GM12878 (cell line): Measurements from ENCODE around the gene HYAL1. TPM values are rescaled to one million over a fixed set of nuclear protein-coding genes. Genes with fewer than 3 reads are reported as not detected.

Experiments used
- ATAC-seq: fragments of 200-7000 bp; cut with Tn5 transposase; 3 replicates; pipeline ENCODE4 v1.9.1; 2020; ENCODE audit warnings: mild to moderate bottlenecking, moderate library complexity
- BruUV-seq: library from RNA; stranded (reverse); fragments of 400-500 nt; replicated peaks from 2 replicates; lab custom pipeline; 2021; lab: Mats Ljungman, UMichigan
- CTCF ChIA-PET: fragments of 300-600 bp; sonication (Branson Sonifier 250); formaldehyde crosslinking; extraction: SDS; loops from one replicate; lab custom pipeline; 2021; ENCODE audit warnings: inconsistent platforms; lab: Yijun Ruan, JAX
- POLR2A ChIA-PET: fragments of 350-600 bp; formaldehyde crosslinking; extraction: SDS; loops from one replicate; lab custom pipeline; 2021; ENCODE audit warnings: inconsistent platforms; lab: Charles Lee
- RAD21 ChIA-PET: fragments of 300-600 bp; sonication (Branson Sonifier 250); formaldehyde crosslinking; loops from one replicate; lab custom pipeline; 2023; ENCODE audit warnings: antibody characterized with exemption; ENCODE audit not compliant: unreplicated experiment; lab: Charles Lee
- SMC1A ChIA-PET: fragments of 300-600 bp; sonication (Branson Sonifier 250); formaldehyde crosslinking; loops from one replicate; lab custom pipeline; 2023; ENCODE audit not compliant: unreplicated experiment, uncharacterized antibody; lab: Charles Lee
- DNase-seq: peaks from one replicate; pipeline ENCODE4 v3.0.0-alpha.2; 2011; ENCODE audit warnings: low read depth, low spot score
- FAIRE-seq: peaks from 3 replicates; lab custom pipeline; 2011; peaks lifted over from hg19 to GRCh38; lab: Jason Lieb, UNC
- H2AFZ ChIP-seq: 2 replicates; pipeline ENCODE4 v1.6.0; 2011; ENCODE audit warnings: low read depth, low read length, control low read depth; ENCODE audit not compliant: control insufficient read depth
- H3K27ac ChIP-seq: 2 replicates; pipeline ENCODE4 v1.5.1; 2011; ENCODE audit warnings: control low read depth; ENCODE audit not compliant: control insufficient read depth, insufficient read depth
- H3K27me3 ChIP-seq, 2 experiments: replicated peaks in 1 of 2; 2 replicates each; pipeline versions ENCODE4 v1.6.0 to v1.6.1; 2011; ENCODE audit warnings: low read length in 1 of 2; ENCODE audit not compliant: control insufficient read depth in 2 of 2, insufficient read depth in 2 of 2
- H3K36me3 ChIP-seq, 2 experiments: 2 replicates each; pipeline ENCODE4 v1.5.1; 2011; ENCODE audit warnings: low read length in 1 of 2; ENCODE audit not compliant: control insufficient read depth in 2 of 2, insufficient read depth in 2 of 2
- H3K4me1 ChIP-seq: 2 replicates; pipeline ENCODE4 v1.6.1; 2011; ENCODE audit warnings: mild to moderate bottlenecking, low read length, moderate library complexity, mixed read lengths; ENCODE audit not compliant: control insufficient read depth, insufficient read depth
- H3K4me2 ChIP-seq: 2 replicates; pipeline ENCODE4 v1.6.0; 2011; ENCODE audit warnings: control low read depth; ENCODE audit not compliant: control insufficient read depth, insufficient read depth
- H3K4me3 ChIP-seq: fragments of 200-600 bp; sonication (generic); 2 replicates; pipeline ENCODE4 v1.5.1; 2016
- H3K79me2 ChIP-seq: 2 replicates; pipeline ENCODE4 v1.6.0; 2011; ENCODE audit warnings: low read length; ENCODE audit not compliant: control insufficient read depth, insufficient read depth
- H3K9ac ChIP-seq: 2 replicates; pipeline ENCODE4 v1.8.0; 2011; ENCODE audit warnings: low read length, control low read depth, mixed read lengths; ENCODE audit not compliant: control insufficient read depth, insufficient read depth
- H3K9me3 ChIP-seq: replicated peaks from 3 replicates; pipeline ENCODE4 v1.5.1; 2011; ENCODE audit warnings: mild to moderate bottlenecking, low read length; ENCODE audit not compliant: control insufficient read depth, insufficient read depth
- H4K20me1 ChIP-seq: 2 replicates; pipeline ENCODE4 v1.6.0; 2011; ENCODE audit not compliant: control insufficient read depth, insufficient read depth
- EED ChIP-seq: sonication (generic); IDR thresholded peaks from 2 replicates; pipeline ENCODE4 v1.6.1; 2016; ENCODE audit warnings: antibody characterized with exemption, low read depth
- NFYA ChIP-seq: IDR thresholded peaks from 2 replicates; pipeline ENCODE4 v1.6.1; 2011; ENCODE audit warnings: low read depth, mild to moderate bottlenecking, low read length, improper control_type of control experiment, borderline replicate concordance
- SUZ12 ChIP-seq: fragments of 200-600 bp; sonication (generic); IDR thresholded peaks from one replicate; pipeline ENCODE4 v1.6.1; 2018; ENCODE audit warnings: antibody characterized with exemption, mild to moderate bottlenecking; ENCODE audit not compliant: unreplicated experiment
- WRNIP1 ChIP-seq: IDR thresholded peaks from 2 replicates; pipeline ENCODE4 v1.6.1; 2011; ENCODE audit warnings: low read depth, low read length, improper control_type of control experiment, borderline replicate concordance
- WGBS: methylation state at CpG from one replicate; pipeline ENCODE4 v1.1.6; 2016; ENCODE audit warnings: low lambda C conversion rate; ENCODE audit not compliant: insufficient replicate concordance, insufficient coverage; ENCODE audit errors: missing lambda C conversion rate; 5-methylcytosine and 5-hydroxymethylcytosine counted together
- in situ Hi-C: fragments of 300-500 bp; cut with MboI; formaldehyde crosslinking; loops from 9 replicates; pipeline ENCODE4 v1.14.3; 2018; ENCODE audit warnings: mixed read lengths
- intact Hi-C: fragments of 100-400 bp; cut with micrococcal nuclease; formaldehyde crosslinking; loops from one replicate; pipeline ENCODE4 v1.14.2; 2022; ENCODE audit not compliant: unreplicated experiment
- polyA plus RNA-seq, 11 experiments: library from polyadenylated mRNA; depleted of rRNA in 4 of 11; unstranded in 6 of 11; stranded (reverse) in 5 of 11; fragments of >200 nt; fragmentation: Nextera tagmentation in 4 of 11; fragmentation: Illumina TruSeq in 1 of 11; extraction: Ambion mirVana in 4 of 11; extraction: Trizol in 1 of 11; gene quantifications; 1 replicate in 1 of 11; 2 replicates in 10 of 11; pipeline versions ENCODE4 v1.2.1 to v1.2.3, GENCODE V29; 2011 to 2016; ENCODE audit warnings: inconsistent platforms in 2 of 11, missing spikeins in 2 of 11, low read depth in 1 of 11
- total RNA-seq, 4 experiments: library from RNA; depleted of rRNA in 3 of 4; stranded (reverse); fragments of >200 nt in 3 of 4; fragmentation: Illumina TruSeq in 1 of 4; extraction: Trizol in 1 of 4; gene quantifications; 2 replicates each; pipeline versions ENCODE4 v1.2.1 to v1.2.3, GENCODE V29; 2013 to 2021
- TF ChIP-seq, protein P1 (sequence below): fragments of 450-650 bp; formaldehyde crosslinking; IDR thresholded peaks from 2 replicates; pipeline ENCODE4 v1.4.0; 2022; ENCODE audit warnings: mild to moderate bottlenecking, moderate library complexity

Gene HYAL1
- total and polyA plus RNA-seq, 10 of the 15 experiments (the other 5 are each of a cell fraction or from before 2014, with no cell fraction given), result 0.04 to 0.55 (median 0.18) TPM; not detected in 2

- Histone ChIP-seq H2AFZ (no peak overlapping the region), H3K36me3 (no peaks in the 10 kb centered on the region), H3K27me3 (peaks cover 7 to 13% of the 10 kb centered on the region in 2 experiments; a peak in 3 of 4 replicates), H3K4me1 (peaks cover 6% of the 10 kb centered on the region), H3K4me3 (no peak overlapping the region), H3K4me2 (no peak overlapping the region), H3K27ac (no peak overlapping the region), H4K20me1 (no peaks in the 10 kb centered on the region), H3K9ac (no peak overlapping the region), H3K79me2 (no peaks in the 10 kb centered on the region), H3K9me3 (no peaks in the 10 kb centered on the region)
- RAD21 ChIA-PET, result interaction anchor here (1.1 to 3.5 kb wide), 4 partner anchors 20 to 44 kb away, joined by 3 to 23 read pairs (median 6); partner anchors contain the start of genes GNAI2 and IFRD2
- FAIRE-seq, result no peak
- in situ Hi-C loops, result loop anchor here (5.0 kb wide), 2 partner anchors 74 to 149 kb away; no protein-coding TSS in a partner anchor
- CTCF ChIA-PET, result interaction anchor here (1.0 to 3.1 kb wide), 11 partner anchors 11 to 151 kb away, joined by 3 to 24 read pairs (median 6); partner anchors contain the start of gene GNAT1
- 46% methylated on average over 10 of the region's 10 CpGs for WGBS
- TF ChIP-seq EED (no peak), WRNIP1 (no peak), NFYA (no peak), SUZ12 (no peak)
- TF ChIP-seq, protein P1, sequence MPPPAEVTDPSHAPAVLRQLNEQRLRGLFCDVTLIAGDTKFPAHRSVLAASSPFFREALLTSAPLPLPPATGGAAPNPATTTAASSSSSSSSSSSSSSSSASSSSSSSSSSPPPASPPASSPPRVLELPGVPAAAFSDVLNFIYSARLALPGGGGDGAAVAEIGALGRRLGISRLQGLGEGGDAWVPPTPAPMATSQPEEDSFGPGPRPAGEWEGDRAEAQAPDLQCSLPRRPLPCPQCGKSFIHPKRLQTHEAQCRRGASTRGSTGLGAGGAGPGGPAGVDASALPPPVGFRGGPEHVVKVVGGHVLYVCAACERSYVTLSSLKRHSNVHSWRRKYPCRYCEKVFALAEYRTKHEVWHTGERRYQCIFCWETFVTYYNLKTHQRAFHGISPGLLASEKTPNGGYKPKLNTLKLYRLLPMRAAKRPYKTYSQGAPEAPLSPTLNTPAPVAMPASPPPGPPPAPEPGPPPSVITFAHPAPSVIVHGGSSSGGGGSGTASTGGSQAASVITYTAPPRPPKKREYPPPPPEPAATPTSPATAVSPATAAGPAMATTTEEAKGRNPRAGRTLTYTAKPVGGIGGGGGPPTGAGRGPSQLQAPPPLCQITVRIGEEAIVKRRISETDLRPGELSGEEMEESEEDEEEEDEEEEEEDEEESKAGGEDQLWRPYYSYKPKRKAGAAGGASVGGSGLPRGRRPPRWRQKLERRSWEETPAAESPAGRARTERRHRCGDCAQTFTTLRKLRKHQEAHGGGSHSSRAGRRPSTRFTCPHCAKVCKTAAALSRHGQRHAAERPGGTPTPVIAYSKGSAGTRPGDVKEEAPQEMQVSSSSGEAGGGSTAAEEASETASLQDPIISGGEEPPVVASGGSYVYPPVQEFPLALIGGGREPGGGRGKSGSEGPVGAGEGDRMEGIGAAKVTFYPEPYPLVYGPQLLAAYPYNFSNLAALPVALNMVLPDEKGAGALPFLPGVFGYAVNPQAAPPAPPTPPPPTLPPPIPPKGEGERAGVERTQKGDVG (CRISPR knock-in tag), result no peak
- no TSS peak for BruUV-seq
- SMC1A ChIA-PET, result interaction anchor here (0.6 to 1.7 kb wide), 6 partner anchors 18 to 79 kb away, joined by 3 to 6 read pairs (median 4); no protein-coding TSS in a partner anchor
- POLR2A ChIA-PET, result interaction anchor here (1.6 kb wide), 1 partner anchor 44 kb away, joined by 5 read pairs; no protein-coding TSS in a partner anchor
- no peak for ATAC-seq
- intact Hi-C loops, result no loop called here
- no peak for DNase-seq
These were observed 31.9 kb downstream of the HYAL1 start for GRCh38 chr3:50271314-50271936.
